HepG2 (cell line): Measurements from ENCODE around the gene PPP1R7. TPM values are rescaled to one million over a fixed set of nuclear protein-coding genes. Genes with fewer than 3 reads are reported as not detected.
A peak's percentile ranks its signal among the peaks of the same experiment; 100 is the strongest.

ENCODE experiments used
- ATAC-seq: fragments of 200-7000 bp; cut with Tn5 transposase; 3 replicates; pipeline ENCODE4 v1.9.1; 2020; ENCODE audit warnings: mild to moderate bottlenecking, moderate library complexity
- BruUV-seq: library from RNA; stranded (reverse); fragments of 400-500 nt; replicated peaks from 2 replicates; lab custom pipeline; 2021; lab: Mats Ljungman, UMichigan
- CTCF ChIA-PET: fragments of 300-600 bp; formaldehyde crosslinking; extraction: SDS; loops from one replicate; lab custom pipeline; 2021; ENCODE audit warnings: low total read pairs, inconsistent platforms, low intra/inter-chr PET ratio; lab: Yijun Ruan, JAX
- POLR2A ChIA-PET: fragments of 350-600 bp; sonication (Branson Sonifier 250); formaldehyde crosslinking; loops from one replicate; lab custom pipeline; 2020; ENCODE audit warnings: antibody characterized with exemption, inconsistent platforms; lab: Yijun Ruan, JAX
- DNase-seq: peaks from one replicate; pipeline ENCODE4 v3.0.0-alpha.2; 2015; ENCODE audit warnings: low spot score
- FAIRE-seq: peaks from 3 replicates; lab custom pipeline; 2011; peaks lifted over from hg19 to GRCh38; lab: Jason Lieb, UNC
- H2AFZ ChIP-seq: one replicate; pipeline ENCODE4 v1.6.1; 2011; ENCODE audit warnings: low read length, inconsistent platforms
- H3K27ac ChIP-seq: fragments of 300-600 bp; 3 replicates; pipeline ENCODE4 v1.8.0; 2011; ENCODE audit warnings: mixed run types, mild to moderate bottlenecking, mixed read lengths, low read length, inconsistent platforms; ENCODE audit not compliant: insufficient read depth; ENCODE audit errors: extremely low read length
- H3K27me3 ChIP-seq, 2 experiments: fragments of 200-600 bp in 1 of 2; 2 replicates in 1 of 2; 3 replicates in 1 of 2; pipeline versions ENCODE4 v1.6.0 to v1.8.0; 2011; ENCODE audit warnings: low read length in 2 of 2, mild to moderate bottlenecking in 2 of 2, moderate library complexity in 2 of 2, inconsistent platforms in 1 of 2; ENCODE audit not compliant: insufficient read depth in 2 of 2, control insufficient read depth in 1 of 2
- H3K36me3 ChIP-seq, 2 experiments: fragments of 200-600 bp in 1 of 2; replicated peaks in 1 of 2; 2 replicates in 1 of 2; 3 replicates in 1 of 2; pipeline versions ENCODE4 v1.5.1 to v1.8.0; 2011; ENCODE audit warnings: low read length in 2 of 2, inconsistent platforms in 1 of 2; ENCODE audit not compliant: insufficient read depth in 2 of 2, control insufficient read depth in 1 of 2
- H3K4me1 ChIP-seq: 2 replicates; pipeline ENCODE4 v1.5.1; 2012; ENCODE audit warnings: low read length, inconsistent platforms; ENCODE audit not compliant: insufficient read depth
- H3K4me2 ChIP-seq: 2 replicates; pipeline ENCODE4 v1.6.0; 2011; ENCODE audit warnings: low read depth, low read length, inconsistent platforms
- H3K4me3 ChIP-seq, 3 experiments: fragments of 200-600 bp in 1 of 3; sonication (generic), shearing (Covaris generic) in 1 of 3; replicated peaks in 1 of 3; 2 replicates each; pipeline ENCODE4 v1.5.1; 2011 to 2016; ENCODE audit warnings: low read length in 3 of 3, inconsistent platforms in 2 of 3, low read depth in 2 of 3, mild to moderate bottlenecking in 2 of 3, control low read depth in 1 of 3, mixed read lengths in 1 of 3; ENCODE audit not compliant: insufficient read depth in 1 of 3
- H3K79me2 ChIP-seq: one replicate; pipeline ENCODE4 v1.6.1; 2011; ENCODE audit warnings: low read length, inconsistent platforms; ENCODE audit not compliant: insufficient read depth
- H3K9ac ChIP-seq: 2 replicates; pipeline ENCODE4 v1.6.0; 2011; ENCODE audit warnings: mild to moderate bottlenecking, low read depth, low read length, inconsistent platforms; ENCODE audit not compliant: insufficient read depth
- H3K9me3 ChIP-seq: 2 replicates; pipeline ENCODE4 v1.5.1; 2012; ENCODE audit warnings: mild to moderate bottlenecking, low read length
- H4K20me1 ChIP-seq: 2 replicates; pipeline ENCODE4 v1.6.0; 2011; ENCODE audit warnings: inconsistent platforms, mild to moderate bottlenecking, low read length, moderate library complexity; ENCODE audit not compliant: insufficient read depth
- ATF1 ChIP-seq: IDR thresholded peaks from 2 replicates; pipeline ENCODE4 v1.6.1; 2016; ENCODE audit warnings: mild to moderate bottlenecking, control low read depth
- MAX ChIP-seq: IDR thresholded peaks from 2 replicates; pipeline ENCODE4 v1.6.1; 2012; ENCODE audit warnings: inconsistent platforms
- SCMH1 ChIP-seq: sonication (generic); formaldehyde crosslinking; IDR thresholded peaks from 2 replicates; pipeline ENCODE4 v1.9.0; 2021; ENCODE audit warnings: missing genetic modification reagents, mild to moderate bottlenecking, borderline replicate concordance
- SOX6 ChIP-seq, 2 experiments: fragments of 450-650 bp in 1 of 2; sonication (generic) in 1 of 2; formaldehyde crosslinking in 1 of 2; IDR thresholded peaks; 2 replicates each; pipeline versions ENCODE4 v1.4.0 to v1.6.1; 2017 to 2020; ENCODE audit warnings: antibody characterized with exemption in 1 of 2, mild to moderate bottlenecking in 1 of 2, missing genetic modification reagents in 1 of 2
- TFDP2 ChIP-seq: sonication (generic); formaldehyde crosslinking; IDR thresholded peaks from 2 replicates; pipeline ENCODE4 v1.4.0; 2020; ENCODE audit warnings: missing genetic modification reagents
- ZNF121 ChIP-seq: sonication (generic); formaldehyde crosslinking; IDR thresholded peaks from 2 replicates; pipeline ENCODE4 v1.5.0; 2020; ENCODE audit warnings: mild to moderate bottlenecking, missing genetic modification reagents
- ZNF280B ChIP-seq: sonication (generic); formaldehyde crosslinking; IDR thresholded peaks from 2 replicates; pipeline ENCODE4 v1.5.0; 2020; ENCODE audit warnings: missing genetic modification reagents, mild to moderate bottlenecking, borderline replicate concordance
- ZNF350 ChIP-seq: sonication (generic); formaldehyde crosslinking; IDR thresholded peaks from 2 replicates; pipeline ENCODE4 v1.4.0; 2020; ENCODE audit warnings: mild to moderate bottlenecking, low read depth, missing genetic modification reagents, borderline replicate concordance
- ZNF414 ChIP-seq: sonication (generic); formaldehyde crosslinking; IDR thresholded peaks from 2 replicates; pipeline ENCODE4 v1.5.0; 2020; ENCODE audit warnings: missing genetic modification reagents
- ZNF556 ChIP-seq: sonication (generic); formaldehyde crosslinking; IDR thresholded peaks from 2 replicates; pipeline ENCODE4 v1.4.0; 2020; ENCODE audit warnings: mild to moderate bottlenecking, missing genetic modification reagents, borderline replicate concordance
- ZNF574 ChIP-seq: sonication (generic); formaldehyde crosslinking; IDR thresholded peaks from 2 replicates; pipeline ENCODE4 v1.4.0; 2020; ENCODE audit warnings: missing genetic modification reagents
- ZNF687 ChIP-seq: sonication (generic); formaldehyde crosslinking; IDR thresholded peaks from 2 replicates; pipeline ENCODE4 v1.5.1; 2020; ENCODE audit warnings: mild to moderate bottlenecking, missing genetic modification reagents, moderate library complexity
- WGBS: methylation state at CpG from one replicate; pipeline ENCODE4 v1.1.6; 2017; ENCODE audit warnings: low lambda C conversion rate; 5-methylcytosine and 5-hydroxymethylcytosine counted together
- in situ Hi-C: cut with HindIII; loops from 2 replicates; pipeline ENCODE4 v1.10.0; 2017; ENCODE audit warnings: low pct_unique_long_range_greater_than_20kb; ENCODE audit not compliant: extremely low pct_ligation_motif_present
- intact Hi-C: fragments of 100-400 bp; cut with micrococcal nuclease; formaldehyde crosslinking; loops from one replicate; pipeline ENCODE4 v1.10.0; 2022; ENCODE audit not compliant: unreplicated experiment
- polyA plus RNA-seq, 8 experiments: library from polyadenylated mRNA; depleted of rRNA in 3 of 8; stranded (reverse) in 7 of 8; unstranded in 1 of 8; fragments of >200 nt; fragmentation: Illumina TruSeq in 4 of 8; extraction: Trizol in 4 of 8; gene quantifications; 2 replicates each; pipeline versions ENCODE4 v1.2.1 to v1.2.3, GENCODE V29; 2011 to 2016; ENCODE audit warnings: low read depth in 4 of 8, missing spikeins in 1 of 8, mixed read lengths in 1 of 8; ENCODE audit not compliant: insufficient read depth in 1 of 8
- total RNA-seq, 5 experiments: library from RNA; depleted of rRNA; stranded (reverse); fragments of >200 nt; fragmentation: Illumina TruSeq; extraction: Trizol; gene quantifications; 2 replicates each; pipeline ENCODE4 v1.2.3, GENCODE V29; 2016; ENCODE audit warnings: low read depth in 1 of 5

Gene PPP1R7
- total and polyA plus RNA-seq, 2 of the 13 experiments (the other 11 are each of a cell fraction or from before 2014, with no cell fraction given): 33.3 to 67.9 TPM

- CTCF ChIA-PET: no interaction called here
- Histone ChIP-seq H3K36me3 (no peaks in the 10 kb centered on the region), H4K20me1 (no peaks in the 10 kb centered on the region), H3K9ac (no peak overlapping the region), H3K4me2 (peak overlapping the region; percentile 22), H3K79me2 (no peaks in the 10 kb centered on the region), H3K27me3 (peaks cover 16 to 68% of the 10 kb centered on the region in 2 experiments; a peak in 4 of 5 replicates), H3K4me1 (peaks cover 20% of the 10 kb centered on the region), H3K27ac (no peak overlapping the region), H3K4me3 (no peak overlapping the region), H3K9me3 (no peaks in the 10 kb centered on the region), H2AFZ (no peak overlapping the region)
- 29% methylated on average over 16 of the region's 18 CpGs for WGBS
- DNase-seq (no peak), ATAC-seq (peak; percentile 48), FAIRE-seq (peak; percentile 37)
- in situ Hi-C loops: loop anchor here (5.0 kb wide), 1 partner anchor 353 kb away; no protein-coding TSS in a partner anchor
- intact Hi-C loops: no loop called here
- POLR2A ChIA-PET: no interaction called here
- no TSS peak for BruUV-seq
- no peak for TF ChIP-seq ZNF280B (CRISPR knock-in tag)
- no peak for TF ChIP-seq ZNF556 (CRISPR knock-in tag)
- TF ChIP-seq ZNF350 (CRISPR knock-in tag): no peak
- no peak for TF ChIP-seq MAX
- peak; percentile 13; the same call in 1 of the 2 replicates for TF ChIP-seq ZNF121
- TF ChIP-seq TFDP2 (CRISPR knock-in tag): no peak
- TF ChIP-seq ZNF687 (CRISPR knock-in tag): peak; percentile 56; the same call in 1 of the 2 replicates
- no peak for TF ChIP-seq ZNF574 (CRISPR knock-in tag)
- no peak for TF ChIP-seq ATF1 (CRISPR knock-in tag)
- no peak for TF ChIP-seq SCMH1 (CRISPR knock-in tag)
- TF ChIP-seq SOX6 (IDR thresholded peaks at IDR 0.05): no peak
- no peak for TF ChIP-seq SOX6 (CRISPR knock-in tag; IDR thresholded peaks at IDR 0.05)
- no peak for TF ChIP-seq ZNF414 (CRISPR knock-in tag)
These were observed 45.4 kb downstream of the PPP1R7 start for GRCh38 chr2:241195506-241196130.
